Activated CD4-positive, alpha-beta T cell treated with anti-CD3 and anti-CD28 coated beads, Interleukin-2, amount 10 ng/mL, durations not matched to agents 24 days and 14 days (primary cell): ENCODE results near the gene ARL5B. TPM values are rescaled to one million over a fixed set of nuclear protein-coding genes. Genes with fewer than 3 reads are reported as not detected.
"Not testable (repeated sequence)": the region's sequence is repeated elsewhere in the genome, so short reads cannot be mapped to it uniquely, and the experiment has no call there.

Experiments used
- DNase-seq: peaks from one replicate; pipeline ENCODE4 v3.0.0; 2022
- H3K27ac Mint-ChIP-seq: one replicate; pipeline ENCODE4 v1.8.0; 2022; ENCODE audit warnings: mild to moderate bottlenecking, mixed read lengths
- H3K27me3 Mint-ChIP-seq: one replicate; pipeline ENCODE4 v1.8.0; 2022; ENCODE audit warnings: mixed read lengths
- H3K36me3 Mint-ChIP-seq: one replicate; pipeline ENCODE4 v1.8.0; 2022; ENCODE audit warnings: low read depth, mild to moderate bottlenecking, mixed read lengths
- H3K4me1 Mint-ChIP-seq: one replicate; pipeline ENCODE4 v1.8.0; 2021; ENCODE audit warnings: mixed read lengths
- H3K4me3 Mint-ChIP-seq: one replicate; pipeline ENCODE4 v1.8.0; 2022; ENCODE audit warnings: mild to moderate bottlenecking, moderate library complexity, mixed read lengths
- H3K9me3 Mint-ChIP-seq: one replicate; pipeline ENCODE4 v1.8.0; 2021; ENCODE audit warnings: mixed read lengths
- intact Hi-C: fragments of 100-400 bp; cut with micrococcal nuclease; formaldehyde crosslinking; loops from one replicate; pipeline ENCODE4 v1.15.1; 2023
- total RNA-seq: library from RNA; stranded (reverse); gene quantifications from 2 replicates; pipeline ENCODE4 v1.2.3, GENCODE V29; 2022

The ARL5B gene
- total RNA-seq, result 17.0 and 17.5 TPM in 2 replicates

GRCh38 chr10:18659125-18659818 lies at the start of gene ARL5B:
ARL5B (plus strand) TSS chr10:18659431; CDS start chr10:18659638, 207 bp downstream.
- Mint-ChIP-seq H3K9me3 (no peaks in the 10 kb centered on the region), H3K27ac (peak within 1 kb of the TSS; percentile 97), H3K27me3 (no peaks in the 10 kb centered on the region), H3K36me3 (peaks cover 21% of the 10 kb centered on the region), H3K4me3 (peak within 1 kb of the TSS; percentile 96), H3K4me1 (peaks cover 35% of the 10 kb centered on the region)
- intact Hi-C loops, result loop anchor here (1.0 to 10.0 kb wide), 5 partner anchors 8 to 1634 kb away; partner anchors contain the start of genes NSUN6, STAM and TRDMT1
- peak; percentile 98 for DNase-seq

- intact Hi-C loops, result no loop called here
- peaks cover 37% of the 10 kb centered on the region for H3K36me3 Mint-ChIP-seq
- no peak overlapping the region for H3K4me3 Mint-ChIP-seq
- DNase-seq, result no peak
- H3K4me1 Mint-ChIP-seq, result peaks cover 8% of the 10 kb centered on the region
- H3K9me3 Mint-ChIP-seq, result no peaks in the 10 kb centered on the region
- no peak overlapping the region for H3K27ac Mint-ChIP-seq
- H3K27me3 Mint-ChIP-seq, result no peaks in the 10 kb centered on the region
Measured at GRCh38 chr10:18610517-18610916, 48.7 kb upstream of the ARL5B start.

DNA sequence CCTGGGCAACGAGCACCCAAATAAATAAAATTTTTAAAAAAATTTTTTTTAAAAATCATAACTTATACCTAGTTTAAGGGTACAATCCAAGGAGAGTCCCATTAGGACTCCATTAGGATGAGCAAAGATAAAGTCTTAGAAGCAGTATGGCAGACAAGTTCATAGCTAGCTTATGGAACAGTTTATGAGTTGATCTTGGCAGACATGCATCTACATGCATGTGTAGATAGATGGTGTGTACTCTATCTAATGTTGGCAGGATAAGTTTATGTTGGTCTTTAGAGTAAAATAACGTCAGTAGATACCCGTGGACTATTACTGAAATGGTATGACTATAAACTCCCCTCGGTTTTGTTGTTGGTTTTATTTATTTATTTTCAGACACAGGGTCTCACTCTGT lies 48.1 kb upstream of the ARL5B start:
- H3K4me1 Mint-ChIP-seq, result peaks cover 8% of the 10 kb centered on the region
- intact Hi-C loops, result no loop called here
- H3K27me3 Mint-ChIP-seq, result no peaks in the 10 kb centered on the region
- H3K36me3 Mint-ChIP-seq, result peaks cover 34% of the 10 kb centered on the region
- no peak overlapping the region for H3K4me3 Mint-ChIP-seq
- no peak overlapping the region for H3K27ac Mint-ChIP-seq
- no peak for DNase-seq
- no peaks in the 10 kb centered on the region for H3K9me3 Mint-ChIP-seq

DNA sequence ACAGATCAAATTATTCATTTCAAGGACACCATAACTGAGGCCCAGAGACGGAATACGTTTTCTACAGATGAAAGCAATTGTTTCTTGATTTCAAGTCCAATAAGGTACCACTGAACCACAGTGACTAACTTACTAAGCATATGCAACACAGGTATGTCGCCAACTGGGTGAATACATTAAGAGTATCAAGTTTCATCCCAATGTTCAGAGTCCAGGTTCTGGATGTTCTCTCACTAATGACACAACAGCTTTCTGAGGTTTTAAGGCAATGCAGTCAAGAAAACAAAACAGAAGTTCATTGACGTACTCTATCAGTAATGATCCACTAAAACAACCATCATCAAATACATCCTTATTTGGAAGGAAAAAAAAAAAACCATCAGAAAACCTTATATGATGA lies 43.6 kb upstream of the ARL5B start:
- H3K27me3 Mint-ChIP-seq, result no peaks in the 10 kb centered on the region
- peaks cover 48% of the 10 kb centered on the region for H3K36me3 Mint-ChIP-seq
- H3K27ac Mint-ChIP-seq, result no peak overlapping the region
- peaks cover 13% of the 10 kb centered on the region for H3K4me1 Mint-ChIP-seq
- no peak for DNase-seq
- no peak overlapping the region for H3K4me3 Mint-ChIP-seq
- intact Hi-C loops, result no loop called here
- no peaks in the 10 kb centered on the region for H3K9me3 Mint-ChIP-seq

DNA sequence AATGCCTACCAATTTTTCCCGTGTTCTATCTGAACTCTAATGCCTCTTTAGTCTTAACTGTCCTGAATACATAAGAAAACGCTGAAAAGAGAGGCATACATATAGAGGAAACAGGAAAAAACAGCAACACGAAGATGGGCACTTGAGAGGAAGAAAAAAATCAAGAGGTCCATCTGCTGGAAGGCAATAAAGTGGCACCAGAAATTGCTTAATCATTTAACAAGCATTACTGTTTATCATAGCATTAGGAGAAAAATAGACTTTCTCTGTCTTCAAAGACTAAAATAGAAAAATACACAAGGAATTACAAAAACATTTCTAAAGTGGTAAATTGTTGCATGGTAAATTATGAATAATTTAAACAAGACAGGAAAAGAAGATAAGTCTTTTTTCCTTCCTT lies 42.9 kb upstream of the ARL5B start:
- H3K36me3 Mint-ChIP-seq, result peaks cover 47% of the 10 kb centered on the region
- peaks cover 13% of the 10 kb centered on the region for H3K4me1 Mint-ChIP-seq
- H3K4me3 Mint-ChIP-seq, result no peak overlapping the region
- no peaks in the 10 kb centered on the region for H3K27me3 Mint-ChIP-seq
- no peak for DNase-seq
- H3K9me3 Mint-ChIP-seq, result no peaks in the 10 kb centered on the region
- H3K27ac Mint-ChIP-seq, result no peak overlapping the region
- intact Hi-C loops, result no loop called here

- no peaks in the 10 kb centered on the region for H3K27me3 Mint-ChIP-seq
- DNase-seq, result no peak
- intact Hi-C loops, result no loop called here
- peaks cover 45% of the 10 kb centered on the region for H3K36me3 Mint-ChIP-seq
- no peak overlapping the region for H3K4me3 Mint-ChIP-seq
- H3K9me3 Mint-ChIP-seq, result no peaks in the 10 kb centered on the region
- H3K4me1 Mint-ChIP-seq, result peaks cover 13% of the 10 kb centered on the region
- H3K27ac Mint-ChIP-seq, result no peak overlapping the region
Measured at GRCh38 chr10:18619016-18619415, 40.2 kb upstream of the ARL5B start.

- Mint-ChIP-seq H3K9me3 (no peaks in the 10 kb centered on the region), H3K27me3 (no peaks in the 10 kb centered on the region), H3K27ac (no peak overlapping the region), H3K36me3 (peaks cover 44% of the 10 kb centered on the region), H3K4me3 (no peak overlapping the region), H3K4me1 (peaks cover 13% of the 10 kb centered on the region)
- DNase-seq, result no peak
- intact Hi-C loops, result no loop called here
Measured at GRCh38 chr10:18620856-18621255, 38.4 kb upstream of the ARL5B start.

GRCh38 chr10:18623671-18624070 lies 35.6 kb upstream of the ARL5B start:
- H3K27me3 Mint-ChIP-seq, DNase-seq, H3K4me3 Mint-ChIP-seq, H3K27ac Mint-ChIP-seq, intact Hi-C loops, H3K9me3 Mint-ChIP-seq: not testable (repeated sequence)
- Mint-ChIP-seq H3K4me1 (peaks cover 15% of the 10 kb centered on the region), H3K36me3 (peaks cover 36% of the 10 kb centered on the region)

GRCh38 chr10:18625886-18626285 lies 33.3 kb upstream of the ARL5B start:
- H3K27me3 Mint-ChIP-seq, result no peaks in the 10 kb centered on the region
- H3K4me3 Mint-ChIP-seq, result no peak overlapping the region
- H3K4me1 Mint-ChIP-seq, result peaks cover 11% of the 10 kb centered on the region
- no peak for DNase-seq
- intact Hi-C loops, result no loop called here
- H3K27ac Mint-ChIP-seq, result no peak overlapping the region
- H3K36me3 Mint-ChIP-seq, result peaks cover 32% of the 10 kb centered on the region
- peaks cover 3% of the 10 kb centered on the region for H3K9me3 Mint-ChIP-seq

GRCh38 chr10:18627452-18628018 lies 31.7 kb upstream of the ARL5B start:
- Mint-ChIP-seq H3K36me3 (peaks cover 25% of the 10 kb centered on the region), H3K4me1 (peaks cover 11% of the 10 kb centered on the region), H3K4me3 (peak overlapping the region; percentile 82), H3K27ac (peak overlapping the region; percentile 52)
- H3K9me3 Mint-ChIP-seq, H3K27me3 Mint-ChIP-seq: not testable (repeated sequence)
- intact Hi-C loops, result loop anchor here (1.0 kb wide), 1 partner anchor 22 kb away; no protein-coding TSS in a partner anchor
- peak; percentile 92 for DNase-seq

DNA sequence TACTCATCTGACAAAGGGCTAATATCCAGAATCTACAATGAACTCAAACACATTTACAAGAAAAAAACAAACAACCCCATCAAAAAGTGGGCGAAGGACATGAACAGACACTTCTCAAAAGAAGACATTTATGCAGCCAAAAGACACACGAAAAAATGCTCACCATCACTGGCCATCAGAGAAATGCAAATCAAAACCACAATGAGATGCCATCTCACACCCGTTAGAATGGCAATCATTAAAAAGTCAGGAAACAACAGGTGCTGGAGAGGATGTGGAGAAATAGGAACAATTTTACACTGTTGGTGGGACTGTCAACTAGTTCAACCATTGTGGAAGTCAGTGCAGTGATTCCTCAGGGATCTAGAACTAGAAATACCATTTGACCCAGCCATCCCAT lies 26.7 kb upstream of the ARL5B start:
- H3K9me3 Mint-ChIP-seq, H3K27me3 Mint-ChIP-seq, DNase-seq, intact Hi-C loops, H3K4me3 Mint-ChIP-seq, H3K4me1 Mint-ChIP-seq, H3K27ac Mint-ChIP-seq: not testable (repeated sequence)
- peaks cover 33% of the 10 kb centered on the region for H3K36me3 Mint-ChIP-seq

GRCh38 chr10:18635995-18636394 lies 23.2 kb upstream of the ARL5B start:
- Mint-ChIP-seq H3K9me3 (no peaks in the 10 kb centered on the region), H3K4me1 (peaks cover 2% of the 10 kb centered on the region), H3K27me3 (no peaks in the 10 kb centered on the region), H3K27ac (no peak overlapping the region), H3K36me3 (peaks cover 29% of the 10 kb centered on the region), H3K4me3 (no peak overlapping the region)
- no peak for DNase-seq
- intact Hi-C loops, result no loop called here

- intact Hi-C loops, H3K4me3 Mint-ChIP-seq, H3K27me3 Mint-ChIP-seq, H3K4me1 Mint-ChIP-seq, DNase-seq, H3K9me3 Mint-ChIP-seq, H3K27ac Mint-ChIP-seq: not testable (repeated sequence)
- peaks cover 30% of the 10 kb centered on the region for H3K36me3 Mint-ChIP-seq
Measured at GRCh38 chr10:18637400-18637799, 21.8 kb upstream of the ARL5B start.

- H3K27me3 Mint-ChIP-seq, H3K4me3 Mint-ChIP-seq, H3K9me3 Mint-ChIP-seq, DNase-seq, intact Hi-C loops, H3K4me1 Mint-ChIP-seq, H3K27ac Mint-ChIP-seq: not testable (repeated sequence)
- H3K36me3 Mint-ChIP-seq, result peaks cover 22% of the 10 kb centered on the region
Measured at GRCh38 chr10:18639719-18640118, 19.5 kb upstream of the ARL5B start.
